AG08395 (cell line): ENCODE measurements around the gene CDH5.
A peak's percentile ranks its signal among the peaks of the same experiment; 100 is the strongest.

Source experiments
- DNase-seq: peaks from one replicate; pipeline ENCODE4 v3.0.0; 2012; ENCODE audit warnings: mixed read lengths, low spot score

Gene CDH5

DNA sequence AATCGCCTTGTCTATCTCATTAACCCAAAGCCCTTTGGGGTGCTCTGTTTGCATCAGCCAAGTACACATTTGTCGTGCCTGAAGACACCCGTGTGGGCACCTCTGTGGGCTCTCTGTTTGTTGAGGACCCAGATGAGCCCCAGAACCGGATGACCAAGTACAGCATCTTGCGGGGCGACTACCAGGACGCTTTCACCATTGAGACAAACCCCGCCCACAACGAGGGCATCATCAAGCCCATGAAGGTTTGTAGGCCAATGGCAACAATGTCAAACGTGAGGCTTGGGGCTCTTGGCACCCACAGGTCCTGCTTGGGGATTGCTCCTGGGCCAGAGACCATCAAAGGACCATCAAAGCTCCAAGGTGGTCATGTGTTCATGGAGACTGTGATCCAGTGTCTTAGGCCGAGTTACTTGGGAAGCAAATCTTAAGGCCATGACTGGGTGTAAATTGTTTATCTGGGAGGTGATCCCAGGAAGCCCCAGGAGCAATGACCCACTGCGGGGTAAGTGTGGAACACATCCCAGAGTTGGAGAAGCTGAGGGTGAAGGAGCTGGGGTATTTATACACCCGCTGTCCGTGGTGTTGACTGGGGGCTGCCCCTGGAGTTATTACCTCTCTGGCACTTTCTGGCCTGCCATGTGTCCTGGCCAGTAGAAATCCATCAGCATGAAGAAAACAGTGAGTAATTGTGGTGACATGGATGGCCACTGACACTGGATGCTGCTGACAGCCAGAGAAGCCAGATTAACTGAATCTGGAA, 24.0 kb downstream of the CDH5 start:
- no peak for DNase-seq

DNA sequence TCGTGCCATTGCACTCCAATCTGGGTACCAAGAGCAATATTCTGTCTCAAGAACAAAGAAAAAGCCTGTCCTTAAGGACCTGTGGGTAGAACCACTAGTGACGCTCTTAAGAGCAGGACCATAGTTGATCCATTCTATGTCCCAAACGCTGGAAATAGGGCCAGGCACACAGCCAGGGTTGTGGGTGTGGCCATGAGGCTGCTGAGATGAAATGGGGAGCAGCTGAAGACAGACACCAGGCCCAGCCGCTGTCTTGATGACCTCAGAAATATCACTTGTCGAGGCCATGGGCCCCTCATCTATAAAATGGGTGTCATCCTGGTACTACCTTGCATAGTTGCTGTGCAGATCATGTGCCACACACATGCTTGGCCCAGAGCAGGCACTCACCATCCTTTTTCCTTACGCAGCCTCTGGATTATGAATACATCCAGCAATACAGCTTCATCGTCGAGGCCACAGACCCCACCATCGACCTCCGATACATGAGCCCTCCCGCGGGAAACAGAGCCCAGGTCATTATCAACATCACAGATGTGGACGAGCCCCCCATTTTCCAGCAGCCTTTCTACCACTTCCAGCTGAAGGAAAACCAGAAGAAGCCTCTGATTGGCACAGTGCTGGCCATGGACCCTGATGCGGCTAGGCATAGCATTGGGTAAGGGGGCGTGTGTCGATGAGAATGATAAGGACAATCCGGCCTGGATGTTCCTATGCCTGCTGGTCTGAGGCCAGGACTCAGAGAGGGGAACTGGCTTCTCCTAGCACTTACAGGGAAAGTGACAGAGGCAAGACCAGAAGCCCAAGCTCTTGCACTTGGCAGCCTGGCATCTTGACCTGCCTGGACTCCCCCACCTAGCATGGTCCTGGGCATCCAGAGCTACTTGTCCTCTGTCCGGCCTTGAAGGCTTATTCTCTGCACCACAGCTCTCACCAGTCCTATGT, 25.5 kb downstream of the CDH5 start:
- DNase-seq, result no peak

DNA sequence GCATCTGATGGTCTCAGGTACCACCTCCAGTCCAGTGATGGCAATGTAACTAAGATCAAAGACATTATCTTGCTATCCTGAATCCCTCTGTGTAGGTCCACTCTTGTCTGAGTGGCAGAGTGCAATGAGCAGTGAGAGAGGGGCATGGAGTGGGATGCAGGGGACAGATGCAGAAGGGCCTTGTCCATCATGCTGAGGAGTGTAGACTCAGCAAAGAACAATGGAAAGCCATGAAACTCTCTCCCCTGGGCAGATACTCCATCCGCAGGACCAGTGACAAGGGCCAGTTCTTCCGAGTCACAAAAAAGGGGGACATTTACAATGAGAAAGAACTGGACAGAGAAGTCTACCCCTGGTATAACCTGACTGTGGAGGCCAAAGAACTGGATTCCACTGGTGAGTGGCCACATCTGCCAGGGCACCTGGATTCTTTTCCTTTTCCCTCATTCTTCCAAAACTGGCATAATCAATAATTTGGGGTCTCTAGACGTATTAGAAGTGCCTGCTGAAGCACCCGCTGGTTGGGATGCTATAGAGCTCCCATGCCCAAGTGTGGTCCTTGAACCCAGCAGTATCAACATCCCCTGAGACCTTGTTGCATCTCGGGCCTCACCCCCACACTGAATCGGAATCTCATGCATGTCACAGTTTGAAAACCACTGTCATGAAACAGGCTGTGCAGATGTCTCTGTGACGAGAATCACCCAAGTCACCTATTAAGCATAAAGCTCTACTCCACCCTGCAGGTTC, 29.5 kb downstream of the CDH5 start:
- DNase-seq, result no peak

DNA sequence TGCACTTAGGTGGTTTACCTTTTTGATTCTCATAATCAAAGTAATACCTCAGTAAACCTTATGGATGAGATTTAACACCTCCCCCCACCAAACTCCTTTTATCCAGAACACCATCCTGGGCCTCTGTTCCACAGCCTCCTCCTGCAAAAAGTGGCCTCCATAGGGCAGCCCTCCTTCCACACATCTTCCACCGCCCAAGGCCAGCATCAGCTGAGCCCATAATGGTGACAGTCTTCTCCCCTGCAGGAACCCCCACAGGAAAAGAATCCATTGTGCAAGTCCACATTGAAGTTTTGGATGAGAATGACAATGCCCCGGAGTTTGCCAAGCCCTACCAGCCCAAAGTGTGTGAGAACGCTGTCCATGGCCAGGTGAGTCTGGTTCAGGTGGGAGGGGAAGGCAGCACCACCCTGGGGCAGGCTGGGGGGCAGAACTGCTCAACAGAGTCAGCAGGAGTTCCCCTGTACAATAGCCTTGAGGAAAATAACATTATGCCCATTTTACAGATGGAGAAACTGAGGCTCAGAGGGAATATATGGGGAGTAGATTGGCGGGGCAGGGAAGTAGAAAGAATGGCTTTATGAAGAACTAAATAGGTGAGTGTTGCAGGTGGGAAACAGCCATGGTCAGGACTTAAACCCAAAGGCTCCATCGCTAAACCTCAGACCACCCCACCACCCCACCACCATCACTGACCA, 31.4 kb downstream of the CDH5 start:
- DNase-seq, result no peak

DNA sequence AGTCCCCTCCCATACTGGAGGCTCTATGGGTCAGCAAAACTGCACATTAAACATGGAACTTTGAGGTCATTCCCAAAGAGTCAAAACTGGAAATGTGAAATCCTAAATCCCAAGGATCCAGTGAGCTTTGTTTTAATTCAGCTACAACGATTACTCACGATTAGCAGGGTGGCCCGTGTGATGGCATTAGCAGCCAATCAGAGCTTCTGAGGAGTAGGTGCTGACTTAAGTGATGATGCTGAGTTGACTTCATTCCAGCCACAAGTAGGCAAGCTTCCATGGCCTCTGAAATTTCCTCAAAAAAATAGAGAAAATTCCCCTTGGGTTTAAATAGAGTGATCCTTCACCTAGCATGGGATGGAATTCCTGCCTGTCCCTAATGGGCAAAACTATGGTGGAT, 32.5 kb downstream of the CDH5 start:
- DNase-seq, result peak; percentile 25

DNA sequence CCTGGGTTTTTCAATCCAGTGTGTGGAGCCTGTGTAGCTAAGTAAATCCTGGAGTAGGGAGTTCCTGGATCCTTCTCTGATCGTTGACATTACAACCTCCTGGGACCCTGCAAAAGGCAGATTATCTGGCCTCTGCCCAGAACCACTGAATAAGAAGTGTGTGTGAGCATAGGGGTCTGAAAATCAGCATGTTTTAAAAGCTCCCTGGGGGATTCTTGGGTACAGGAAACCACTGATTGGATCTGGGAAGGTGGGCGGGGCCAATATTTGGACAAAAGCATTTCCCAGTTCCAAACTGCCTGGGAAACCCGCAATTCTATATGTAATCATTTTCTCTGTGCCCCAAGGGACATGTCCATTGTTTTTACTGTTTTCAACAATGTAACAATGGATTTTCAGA, 33.4 kb downstream of the CDH5 start:
- no peak for DNase-seq

DNA sequence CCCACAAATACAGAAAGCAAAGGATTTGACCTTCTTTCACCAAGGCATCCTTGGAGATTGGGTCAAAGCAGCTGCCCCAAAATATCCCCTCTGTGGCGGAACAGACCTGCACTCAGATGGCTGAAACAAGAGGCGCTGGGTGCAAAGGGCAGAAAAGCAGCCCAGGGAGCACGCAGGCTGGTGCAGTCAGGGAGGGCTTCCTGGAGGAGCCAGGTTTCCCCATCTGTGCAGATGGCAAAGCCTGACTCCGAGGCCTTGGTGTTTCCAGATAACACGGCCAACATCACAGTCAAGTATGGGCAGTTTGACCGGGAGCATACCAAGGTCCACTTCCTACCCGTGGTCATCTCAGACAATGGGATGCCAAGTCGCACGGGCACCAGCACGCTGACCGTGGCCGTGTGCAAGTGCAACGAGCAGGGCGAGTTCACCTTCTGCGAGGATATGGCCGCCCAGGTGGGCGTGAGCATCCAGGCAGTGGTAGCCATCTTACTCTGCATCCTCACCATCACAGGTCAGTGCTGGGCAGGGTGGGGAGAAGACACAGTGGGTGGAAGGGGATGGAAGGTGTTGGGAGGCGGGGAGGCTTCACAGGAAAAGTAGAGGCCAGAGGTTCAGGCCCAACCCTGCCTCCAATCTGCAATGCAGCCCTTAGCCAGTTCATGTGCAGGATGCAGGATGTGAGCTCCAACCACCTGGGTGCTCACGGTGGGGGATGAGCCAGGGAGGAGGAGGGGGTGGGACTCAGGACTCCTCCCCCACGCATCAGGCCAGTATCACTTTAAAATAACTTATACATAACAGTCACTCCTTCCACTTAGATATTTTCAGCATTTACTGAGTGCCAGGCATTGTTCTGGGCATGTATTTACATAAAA, 34.3 kb downstream of the CDH5 start:
- DNase-seq, result no peak

DNA sequence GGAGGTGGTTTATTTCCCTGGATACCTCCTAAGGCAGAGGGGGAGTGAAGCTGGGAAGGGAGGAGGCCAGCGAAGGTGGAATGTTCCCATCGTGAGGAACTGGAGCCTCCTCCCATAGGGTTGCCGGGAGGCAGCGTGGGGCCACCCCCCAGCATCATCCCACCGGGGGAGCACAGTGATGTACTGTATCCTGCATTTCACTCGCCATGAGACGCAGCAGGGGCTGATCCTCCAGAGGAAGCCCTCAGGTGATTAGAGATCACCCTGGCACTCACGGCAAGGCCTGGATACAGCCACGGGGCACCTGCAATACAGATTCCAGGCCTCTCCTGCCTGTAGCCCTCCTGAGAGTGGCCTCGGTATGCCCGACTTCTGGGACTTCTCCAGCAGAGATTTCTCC, 35.1 kb downstream of the CDH5 start:
- DNase-seq, result no peak

DNA sequence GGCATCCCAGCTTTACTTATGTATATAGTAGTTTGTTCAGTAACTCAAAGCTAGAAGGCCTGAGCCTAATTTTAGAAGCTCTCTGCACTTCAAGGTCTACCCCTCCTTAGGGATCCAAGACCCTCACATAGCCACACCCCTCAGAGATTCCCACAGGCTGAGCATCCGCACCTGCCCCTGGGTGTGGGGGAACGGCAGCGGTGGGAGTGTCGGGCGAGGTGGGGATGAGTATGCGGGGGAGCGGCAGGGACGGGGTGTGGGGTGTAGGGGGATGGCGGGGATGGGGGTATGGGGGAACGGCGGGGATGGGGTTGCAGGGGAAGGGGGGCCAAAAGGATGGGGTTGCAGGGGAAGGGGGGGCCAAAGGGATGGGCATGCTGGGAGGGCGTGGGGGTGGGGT, 35.7 kb downstream of the CDH5 start:
- no peak for DNase-seq

DNA sequence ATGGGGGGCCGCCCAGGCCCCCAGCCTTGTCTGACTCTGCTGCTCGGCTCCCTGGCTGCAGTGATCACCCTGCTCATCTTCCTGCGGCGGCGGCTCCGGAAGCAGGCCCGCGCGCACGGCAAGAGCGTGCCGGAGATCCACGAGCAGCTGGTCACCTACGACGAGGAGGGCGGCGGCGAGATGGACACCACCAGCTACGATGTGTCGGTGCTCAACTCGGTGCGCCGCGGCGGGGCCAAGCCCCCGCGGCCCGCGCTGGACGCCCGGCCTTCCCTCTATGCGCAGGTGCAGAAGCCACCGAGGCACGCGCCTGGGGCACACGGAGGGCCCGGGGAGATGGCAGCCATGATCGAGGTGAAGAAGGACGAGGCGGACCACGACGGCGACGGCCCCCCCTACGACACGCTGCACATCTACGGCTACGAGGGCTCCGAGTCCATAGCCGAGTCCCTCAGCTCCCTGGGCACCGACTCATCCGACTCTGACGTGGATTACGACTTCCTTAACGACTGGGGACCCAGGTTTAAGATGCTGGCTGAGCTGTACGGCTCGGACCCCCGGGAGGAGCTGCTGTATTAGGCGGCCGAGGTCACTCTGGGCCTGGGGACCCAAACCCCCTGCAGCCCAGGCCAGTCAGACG, 36.2 kb downstream of the CDH5 start:
- DNase-seq, result no peak

DNA sequence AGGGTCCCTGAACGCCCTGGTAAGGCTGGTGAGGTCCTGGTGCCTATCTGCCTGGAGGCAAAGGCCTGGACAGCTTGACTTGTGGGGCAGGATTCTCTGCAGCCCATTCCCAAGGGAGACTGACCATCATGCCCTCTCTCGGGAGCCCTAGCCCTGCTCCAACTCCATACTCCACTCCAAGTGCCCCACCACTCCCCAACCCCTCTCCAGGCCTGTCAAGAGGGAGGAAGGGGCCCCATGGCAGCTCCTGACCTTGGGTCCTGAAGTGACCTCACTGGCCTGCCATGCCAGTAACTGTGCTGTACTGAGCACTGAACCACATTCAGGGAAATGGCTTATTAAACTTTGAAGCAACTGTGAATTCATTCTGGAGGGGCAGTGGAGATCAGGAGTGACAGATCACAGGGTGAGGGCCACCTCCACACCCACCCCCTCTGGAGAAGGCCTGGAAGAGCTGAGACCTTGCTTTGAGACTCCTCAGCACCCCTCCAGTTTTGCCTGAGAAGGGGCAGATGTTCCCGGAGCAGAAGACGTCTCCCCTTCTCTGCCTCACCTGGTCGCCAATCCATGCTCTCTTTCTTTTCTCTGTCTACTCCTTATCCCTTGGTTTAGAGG, 37.1 kb downstream of the CDH5 start:
- DNase-seq, result no peak

DNA sequence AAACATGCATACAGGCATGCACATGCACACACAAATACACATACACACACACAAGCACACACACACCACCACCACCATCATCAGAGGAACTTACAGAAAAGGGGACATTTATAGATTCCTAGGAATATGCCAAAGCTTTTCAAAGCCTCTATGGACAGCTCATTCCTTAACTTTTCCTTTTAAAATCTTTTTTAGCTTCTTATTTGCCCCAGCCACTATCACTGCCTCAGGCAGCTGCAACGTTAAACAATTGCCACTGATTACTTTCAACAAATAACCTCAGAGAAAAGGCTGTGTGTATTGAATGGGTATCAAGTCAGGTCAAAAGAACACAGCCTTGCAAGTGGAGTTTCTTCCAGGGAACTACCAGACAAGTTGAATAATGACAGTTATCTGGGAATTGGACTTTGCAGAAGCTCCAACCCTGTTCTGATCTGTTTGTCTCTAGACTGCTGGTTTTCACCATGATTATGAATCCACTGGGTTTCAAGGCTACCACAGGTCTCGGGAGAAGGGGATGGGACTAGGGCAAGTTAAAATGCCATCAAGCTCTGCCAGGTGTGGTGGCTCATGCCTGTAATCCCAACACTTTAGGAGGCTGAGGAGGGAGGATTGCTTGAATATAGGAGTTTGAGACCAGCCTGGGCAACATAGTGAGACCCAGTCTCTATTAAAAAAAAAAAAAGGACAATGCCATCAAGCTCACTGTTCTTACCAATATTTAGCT, 38.7 kb downstream of the CDH5 start:
- no peak for DNase-seq

DNA sequence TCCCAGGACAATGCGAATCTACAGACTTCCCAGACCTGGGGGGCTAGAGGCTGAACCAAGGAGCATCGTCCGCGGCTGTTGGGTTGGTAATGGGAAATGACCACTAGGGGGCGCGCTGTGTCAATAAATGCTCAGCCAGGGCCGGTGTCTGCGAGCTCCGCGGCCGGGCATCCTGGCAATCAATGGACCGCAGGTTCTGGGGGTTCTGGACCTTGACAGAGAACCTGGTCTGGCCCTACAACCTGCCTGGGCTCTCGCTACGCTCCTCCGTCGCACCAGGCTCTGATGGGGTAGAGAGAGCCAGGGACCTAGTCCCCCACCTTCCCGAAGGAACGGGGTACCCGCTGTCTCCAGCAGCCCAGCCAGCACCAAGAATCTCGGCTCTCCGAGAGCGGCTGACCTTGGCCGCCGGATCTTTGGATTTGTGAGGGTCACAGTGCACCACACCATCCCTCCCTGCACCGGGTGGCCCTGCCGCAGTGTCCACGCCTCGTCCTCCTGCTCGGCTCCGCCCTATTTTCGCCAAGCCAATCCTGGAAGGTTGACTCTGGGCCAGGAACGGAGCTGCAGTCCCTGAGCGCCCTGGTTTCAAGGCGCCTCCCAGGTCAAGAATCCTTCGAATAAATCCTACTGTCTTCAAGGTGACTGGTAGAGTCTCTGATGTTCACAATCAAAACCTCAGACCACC, 40.2 kb downstream of the CDH5 start:
- peak; percentile 92 for DNase-seq

DNA sequence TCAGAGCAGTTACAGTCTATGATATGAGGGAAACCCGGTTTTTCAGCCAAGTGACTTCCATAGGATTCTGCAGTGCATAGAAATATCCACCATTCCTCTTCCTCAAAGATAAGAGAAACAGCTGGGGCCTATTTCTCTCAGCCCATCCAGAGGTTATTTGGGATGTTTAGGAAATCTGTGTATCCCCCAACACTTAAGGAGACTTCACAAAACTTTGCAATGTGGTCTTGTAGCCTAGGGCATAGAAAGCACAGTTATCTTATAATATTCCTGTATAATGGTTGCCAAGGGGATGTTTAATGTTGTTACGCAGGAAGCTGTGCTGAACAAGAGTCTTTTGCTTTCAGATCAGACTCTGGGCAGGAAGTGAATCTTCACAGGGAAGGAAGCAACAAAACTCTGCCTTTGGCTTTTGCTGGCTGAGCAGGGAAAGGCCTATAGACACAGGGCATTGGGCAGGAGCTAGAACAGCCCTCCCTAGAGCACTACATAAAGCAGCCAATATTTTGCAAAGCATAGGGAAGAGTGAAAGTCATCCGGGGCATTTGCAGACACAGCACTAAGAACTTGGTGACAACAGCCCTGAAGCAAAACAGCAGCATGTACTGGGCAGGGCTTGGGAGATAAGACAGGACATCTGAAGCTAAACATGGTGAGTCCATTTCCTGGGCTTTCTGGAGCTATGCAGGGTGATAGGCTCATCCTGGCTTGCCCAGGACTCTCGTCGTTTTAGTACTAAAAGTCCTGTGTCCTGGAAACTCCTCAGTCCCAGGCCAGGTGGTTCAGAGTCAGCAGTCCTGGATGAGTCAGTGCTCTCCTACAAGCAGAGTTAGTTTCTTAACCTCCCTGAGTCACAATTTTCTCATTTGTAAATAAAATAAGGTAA, 41.9 kb downstream of the CDH5 start:
- DNase-seq, result peak; percentile 24

DNA sequence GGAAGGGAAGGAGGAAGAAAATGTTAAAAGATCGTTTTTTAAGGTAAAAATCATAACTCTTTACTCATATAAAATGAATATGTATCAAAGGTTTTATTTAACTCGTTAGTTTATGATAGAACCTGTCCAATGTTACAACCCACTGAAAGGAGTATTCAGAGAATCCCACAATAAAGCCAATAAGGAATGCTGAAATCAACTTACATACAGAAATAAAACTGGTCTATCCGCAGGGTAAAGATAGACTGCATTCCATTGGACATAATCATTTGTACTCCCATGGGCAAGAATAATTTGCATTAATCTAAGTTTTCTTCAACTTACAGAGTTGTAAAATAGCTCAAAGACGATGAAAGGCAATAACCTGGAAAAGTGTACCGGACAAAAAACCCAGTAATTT, 42.7 kb downstream of the CDH5 start:
- no peak for DNase-seq

DNA sequence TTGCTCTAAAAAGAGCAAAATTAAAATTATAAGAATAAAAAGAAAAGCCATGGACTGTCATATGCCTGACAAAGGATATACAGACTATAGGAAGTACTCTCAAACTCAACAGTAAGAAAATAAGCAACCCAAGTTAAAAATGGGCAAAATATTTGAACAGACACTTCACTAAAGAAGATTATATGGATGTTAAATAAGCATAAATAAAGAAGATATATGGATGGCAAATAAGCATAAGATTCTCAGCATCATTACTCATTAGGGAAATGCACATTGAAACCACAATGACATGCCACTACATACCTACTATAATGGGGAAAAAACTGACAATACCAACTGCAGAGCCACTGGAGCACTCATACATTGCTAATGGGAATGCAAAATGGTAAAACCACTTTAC, 45.7 kb downstream of the CDH5 start:
- DNase-seq, result no peak

DNA sequence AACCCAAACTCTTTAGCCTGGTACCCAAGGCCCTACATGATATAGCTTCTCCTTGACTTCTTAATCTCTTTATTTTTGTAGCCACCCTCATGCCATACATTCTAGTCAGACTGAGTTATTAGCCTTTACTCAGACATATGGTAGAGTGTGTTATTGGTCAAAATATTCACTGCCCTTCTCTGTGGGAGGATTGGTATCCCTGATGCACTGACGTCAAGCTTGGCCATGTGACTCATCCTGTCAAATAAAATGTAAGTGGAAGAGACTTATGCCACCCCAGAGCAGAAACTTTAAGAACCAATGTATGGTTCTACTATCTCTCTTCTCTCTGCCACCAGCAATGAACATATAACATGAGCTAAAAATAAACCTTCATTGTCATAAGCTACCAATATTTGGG, 48.4 kb downstream of the CDH5 start:
- no peak for DNase-seq

DNA sequence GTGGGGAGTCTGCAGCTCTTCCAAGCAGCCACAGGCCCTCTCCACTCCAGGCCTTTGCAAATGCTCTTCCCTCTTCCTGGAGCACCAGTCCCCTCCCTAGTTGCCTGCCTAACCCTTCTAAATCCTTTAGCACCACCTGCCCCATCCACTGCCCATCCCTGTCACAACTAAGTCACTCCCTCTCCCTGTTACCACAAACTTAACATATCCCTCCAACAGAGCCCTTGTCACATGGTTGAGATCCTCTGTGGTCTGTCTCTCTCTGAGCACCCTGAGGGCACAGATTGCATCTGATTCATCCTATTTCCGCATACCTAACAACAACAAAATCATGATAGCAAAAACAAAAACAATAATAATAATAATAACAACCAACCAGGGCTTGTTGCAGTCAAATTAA, 49.6 kb downstream of the CDH5 start:
- DNase-seq, result no peak
